SW480 (cell line): ENCODE results near the gene CHL1.
"Not testable (repeated sequence)": the region's sequence is repeated elsewhere in the genome, so short reads cannot be mapped to it uniquely, and the experiment has no call there.

Source experiments
- DNase-seq: peaks from one replicate; pipeline ENCODE4 v3.0.0-alpha.2; 2016; ENCODE audit warnings: low spot score

Gene CHL1

DNA sequence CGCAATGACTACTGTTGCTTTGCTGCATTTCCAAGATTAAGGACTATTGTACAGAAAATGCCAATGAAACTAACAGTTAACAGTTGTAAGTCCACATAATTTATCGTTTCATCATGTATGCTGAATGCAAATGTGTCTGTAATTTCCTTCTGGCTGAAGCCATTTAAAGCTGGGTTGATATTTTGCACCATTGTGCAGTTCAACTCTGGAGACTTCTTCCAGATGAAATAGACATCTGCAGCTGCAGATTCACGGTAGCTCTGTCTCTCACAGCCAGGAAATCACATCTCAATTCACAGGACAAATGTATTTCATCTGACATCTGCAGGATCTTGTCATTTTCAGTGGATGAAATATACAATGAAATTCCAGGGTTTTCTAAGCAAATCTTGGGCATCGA lies 145.4 kb downstream of the CHL1 start:
- no peak for DNase-seq

DNA sequence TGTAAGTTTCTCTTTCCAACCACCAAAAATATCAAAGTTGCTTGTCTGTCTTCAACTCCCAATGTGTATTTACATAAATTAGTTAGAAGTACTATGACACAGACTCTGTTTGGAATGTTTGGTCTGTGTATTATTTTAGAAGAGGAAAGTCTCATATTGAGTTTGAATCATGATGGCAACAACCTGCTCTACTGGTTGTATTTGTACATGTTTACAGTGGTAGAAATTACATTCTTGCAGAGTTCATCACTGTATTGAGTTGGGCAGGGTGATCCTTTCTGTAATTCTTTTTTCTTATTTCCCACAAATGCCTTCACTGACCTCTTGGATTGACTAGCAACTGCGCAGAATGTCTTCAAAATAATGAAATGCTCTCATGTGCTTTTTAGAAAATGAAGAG lies 149.6 kb downstream of the CHL1 start:
- DNase-seq, result no peak

DNA sequence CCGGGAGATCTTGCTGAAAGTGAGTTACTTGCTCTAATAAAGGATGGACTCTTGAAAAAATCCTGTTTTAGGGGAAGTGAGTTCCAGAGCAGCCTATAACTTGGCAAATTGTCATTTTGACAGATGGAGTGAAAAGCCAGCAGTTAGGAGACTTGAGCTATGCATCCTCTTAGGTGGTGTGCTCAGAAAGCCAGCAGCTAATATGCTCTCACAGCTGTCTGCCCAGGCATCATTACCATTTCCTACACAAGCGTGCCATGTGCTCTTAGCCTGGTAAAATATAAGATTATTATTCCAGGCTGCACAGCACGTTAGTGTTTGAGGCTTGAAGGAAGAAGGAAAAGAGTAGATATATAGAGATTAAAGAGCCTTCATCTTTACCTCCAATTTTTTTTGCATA lies 151.0 kb downstream of the CHL1 start:
- no peak for DNase-seq

GRCh38 chr3:350871-351371 lies 154.4 kb downstream of the CHL1 start:
- no peak for DNase-seq

- no peak for DNase-seq
Measured at GRCh38 chr3:352599-352998, 156.0 kb downstream of the CHL1 start.

GRCh38 chr3:353191-353739 lies 156.7 kb downstream of the CHL1 start:
- no peak for DNase-seq

DNA sequence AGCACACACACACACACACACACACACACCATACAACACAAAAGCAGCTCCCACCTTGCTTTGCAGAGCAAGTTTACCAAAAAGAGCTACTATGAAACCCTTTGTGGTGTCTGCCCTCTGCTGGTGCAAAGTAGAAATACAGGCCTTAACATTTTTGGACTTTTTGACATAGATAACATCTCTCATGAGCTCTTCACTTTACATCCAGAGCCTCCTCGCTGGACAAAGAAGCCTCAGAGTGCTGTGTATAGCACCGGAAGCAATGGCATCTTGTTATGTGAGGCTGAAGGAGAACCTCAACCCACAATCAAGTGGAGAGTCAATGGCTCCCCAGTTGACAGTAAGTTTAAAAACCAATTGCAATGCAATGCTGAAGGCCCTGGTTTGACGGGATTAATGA lies 157.9 kb downstream of the CHL1 start:
- peak; percentile 68 for DNase-seq

DNA sequence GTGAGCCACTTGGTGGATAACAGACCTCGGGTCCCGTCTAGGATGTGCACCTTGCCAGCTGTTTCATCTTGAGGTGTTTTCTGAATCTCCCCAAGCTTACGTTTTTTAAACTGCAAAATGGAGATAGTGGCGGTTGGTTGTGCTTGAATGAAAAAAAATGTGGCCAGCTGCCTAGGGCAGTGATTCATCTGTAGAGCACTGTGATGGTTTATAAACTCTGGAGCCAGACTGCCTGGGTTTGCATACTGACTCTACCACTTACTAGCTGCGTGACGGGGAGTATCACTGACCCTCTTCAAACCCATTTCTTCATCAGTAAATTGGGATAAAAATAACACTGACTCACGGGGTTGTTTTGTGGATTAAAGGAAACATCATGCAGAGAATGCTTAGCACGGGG lies 159.1 kb downstream of the CHL1 start:
- DNase-seq, result no peak

GRCh38 chr3:356952-357351 lies 160.4 kb downstream of the CHL1 start:
- no peak for DNase-seq

DNA sequence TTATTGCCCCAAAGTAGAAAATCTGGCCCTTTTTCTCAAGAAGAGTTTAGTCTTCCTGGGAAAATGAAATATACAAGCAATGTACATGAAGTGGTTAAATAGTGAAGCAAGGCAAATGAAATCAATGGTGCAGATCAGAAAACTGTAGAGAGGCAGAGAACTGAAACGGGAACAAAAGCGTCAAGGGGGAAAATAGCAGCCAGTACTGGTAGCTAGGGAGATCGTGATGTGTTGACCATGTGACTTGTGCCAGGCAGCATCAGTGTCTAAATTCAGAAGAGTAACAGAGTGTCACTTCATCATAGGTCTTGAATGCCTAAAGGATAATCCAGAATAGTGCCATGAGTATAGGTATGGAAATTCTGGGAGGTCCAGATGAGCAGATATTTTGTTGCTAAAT lies 163.1 kb downstream of the CHL1 start:
- DNase-seq, result no peak

DNA sequence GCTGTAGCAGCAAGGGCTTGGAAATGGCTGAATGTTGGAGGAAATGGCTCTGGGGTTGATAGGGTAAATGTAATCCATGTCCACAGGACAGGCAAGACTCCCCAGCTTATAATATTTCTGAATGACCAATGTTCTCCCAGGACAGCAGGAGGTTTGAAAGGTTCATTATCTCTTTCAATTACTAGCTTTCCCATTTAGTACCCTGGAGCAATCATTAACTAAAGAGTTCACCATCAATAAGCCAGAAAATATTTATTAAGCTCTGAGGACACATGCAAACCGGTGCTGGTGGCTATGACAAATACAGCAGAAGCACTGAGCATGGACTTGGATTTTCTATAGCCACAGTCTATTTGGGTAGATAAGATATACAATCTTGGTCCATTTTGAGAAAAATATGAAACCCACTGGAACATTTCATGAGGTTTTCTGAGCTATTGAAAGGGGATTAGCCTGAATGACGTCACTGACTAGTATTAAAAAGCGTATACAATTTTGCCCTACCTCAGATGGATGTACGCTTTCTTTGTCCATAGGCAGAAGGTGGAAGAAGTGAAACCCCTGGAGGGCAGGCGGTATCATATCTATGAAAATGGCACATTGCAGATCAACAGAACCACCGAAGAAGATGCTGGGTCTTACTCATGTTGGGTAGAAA lies 166.2 kb downstream of the CHL1 start:
- DNase-seq, result no peak

GRCh38 chr3:364287-364686 lies 167.7 kb downstream of the CHL1 start:
- DNase-seq, result no peak

DNA sequence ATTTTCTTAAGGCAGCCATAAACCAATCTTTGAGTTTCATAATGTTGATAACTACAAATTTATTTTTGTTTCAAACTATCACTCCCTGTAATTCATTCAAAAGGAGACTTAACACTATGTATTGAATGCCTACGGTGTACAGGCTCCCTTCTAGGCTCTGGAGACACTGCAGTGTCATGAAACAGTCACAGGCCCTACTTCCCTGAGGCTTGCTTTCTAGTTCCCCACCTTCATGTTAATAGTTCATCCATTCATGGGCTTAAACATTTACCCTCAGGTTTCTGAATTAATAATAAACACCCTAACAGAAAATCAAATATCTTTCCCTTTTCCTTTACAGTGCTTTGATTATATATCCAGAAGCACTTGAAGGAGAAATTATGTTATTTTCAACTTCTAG lies 168.7 kb downstream of the CHL1 start:
- no peak for DNase-seq

- DNase-seq, result not testable (repeated sequence)
Measured at GRCh38 chr3:366253-366652, 169.7 kb downstream of the CHL1 start.

DNA sequence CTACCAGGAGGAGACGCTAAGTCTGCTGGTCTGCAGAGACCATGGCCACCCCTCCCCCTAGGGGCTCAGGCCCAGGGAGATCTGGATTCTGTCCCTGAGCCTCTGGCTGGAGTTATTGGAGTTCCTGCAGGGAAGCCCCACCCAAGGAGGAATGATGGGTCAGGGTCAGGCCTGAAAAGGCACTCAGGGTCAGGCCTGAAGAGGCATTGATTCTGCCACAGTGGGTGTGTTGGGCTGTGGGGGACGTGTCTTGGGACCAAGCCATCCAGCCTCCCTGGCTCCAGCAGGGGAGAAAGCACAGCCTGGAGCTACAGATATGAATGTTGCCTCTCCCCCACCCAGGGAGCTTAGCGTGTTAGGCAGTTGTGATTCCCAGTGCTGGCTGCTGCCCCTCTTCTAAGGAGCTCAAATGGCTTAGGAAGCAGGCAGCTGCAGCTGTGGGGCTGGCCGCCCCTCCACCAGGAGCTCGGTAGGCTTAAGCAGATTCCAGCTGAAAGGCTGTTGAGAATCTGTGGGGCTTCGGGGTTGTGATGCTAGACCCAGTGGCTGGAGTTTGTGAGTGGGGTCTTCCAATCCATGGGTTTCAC lies 176.7 kb downstream of the CHL1 start:
- no peak for DNase-seq

- no peak for DNase-seq
Measured at GRCh38 chr3:374459-374858, 177.9 kb downstream of the CHL1 start.

DNA sequence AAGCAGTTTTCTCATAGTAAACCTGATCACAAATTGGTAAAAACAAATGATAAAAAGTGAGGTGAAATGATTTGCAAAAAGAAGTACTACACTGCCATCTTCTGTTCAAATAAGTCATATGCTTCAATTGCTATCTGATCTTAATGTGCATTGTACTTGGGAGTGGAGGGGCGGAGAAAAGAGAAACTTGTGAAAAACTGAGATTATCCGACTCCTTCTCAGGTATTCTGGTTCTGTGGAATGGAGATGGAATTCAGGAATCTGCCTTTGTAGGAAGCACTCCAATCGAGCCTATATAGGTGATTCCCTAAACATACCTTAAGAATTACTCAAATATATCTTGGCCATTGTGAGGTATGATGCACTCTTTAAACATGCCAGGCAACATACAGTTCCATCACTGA lies 180.6 kb downstream of the CHL1 start:
- peak; percentile 71 for DNase-seq

- DNase-seq, result no peak
Measured at GRCh38 chr3:380801-381200, 184.2 kb downstream of the CHL1 start.

DNA sequence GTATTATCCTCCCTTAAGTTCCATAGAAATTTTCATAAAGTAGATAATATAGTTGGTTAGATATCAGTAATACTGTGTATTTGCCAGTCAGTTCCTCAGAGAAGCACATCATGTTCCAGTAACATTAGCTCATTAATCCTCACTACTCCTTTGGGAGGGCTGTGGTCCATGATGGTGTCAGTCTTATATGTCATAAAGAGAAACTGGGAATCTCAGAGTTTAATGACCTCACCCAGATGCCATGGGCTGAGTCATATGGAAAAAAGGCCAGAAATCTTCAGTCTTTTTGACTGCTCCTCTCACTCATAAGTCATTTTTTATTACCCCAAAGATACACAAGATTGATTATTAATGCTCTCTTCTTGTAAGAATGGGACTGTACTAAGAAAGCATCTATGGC lies 188.6 kb downstream of the CHL1 start:
- DNase-seq, result peak; percentile 2

DNA sequence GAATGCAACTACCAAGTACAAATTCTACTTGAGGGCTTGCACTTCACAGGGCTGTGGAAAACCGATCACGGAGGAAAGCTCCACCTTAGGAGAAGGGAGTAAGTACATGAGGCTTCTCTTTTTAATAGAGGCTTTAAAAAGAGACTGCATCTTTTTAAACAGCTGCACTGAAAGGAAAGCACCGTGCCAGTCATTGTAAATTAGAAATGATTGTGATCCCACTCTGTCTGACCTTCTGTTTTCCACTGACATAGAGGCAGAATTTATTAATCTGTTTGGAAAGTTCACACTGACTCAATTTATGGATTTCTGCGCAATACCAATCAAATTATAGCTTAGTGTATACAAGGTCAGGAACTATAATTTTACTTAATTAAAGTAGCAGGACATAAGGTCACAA lies 198.2 kb downstream of the CHL1 start:
- DNase-seq, result no peak

- no peak for DNase-seq
Measured at GRCh38 chr3:396293-396692, 199.7 kb downstream of the CHL1 start.

GRCh38 chr3:399647-400046 lies 203.1 kb downstream of the CHL1 start:
- no peak for DNase-seq

GRCh38 chr3:403826-404225 lies 207.3 kb downstream of the CHL1 start:
- no peak for DNase-seq

GRCh38 chr3:409011-409410 lies 212.4 kb downstream of the CHL1 start:
- DNase-seq, result no peak
